Measurements from ENCODE around the gene RNF167.

RNF167 gene

DNA sequence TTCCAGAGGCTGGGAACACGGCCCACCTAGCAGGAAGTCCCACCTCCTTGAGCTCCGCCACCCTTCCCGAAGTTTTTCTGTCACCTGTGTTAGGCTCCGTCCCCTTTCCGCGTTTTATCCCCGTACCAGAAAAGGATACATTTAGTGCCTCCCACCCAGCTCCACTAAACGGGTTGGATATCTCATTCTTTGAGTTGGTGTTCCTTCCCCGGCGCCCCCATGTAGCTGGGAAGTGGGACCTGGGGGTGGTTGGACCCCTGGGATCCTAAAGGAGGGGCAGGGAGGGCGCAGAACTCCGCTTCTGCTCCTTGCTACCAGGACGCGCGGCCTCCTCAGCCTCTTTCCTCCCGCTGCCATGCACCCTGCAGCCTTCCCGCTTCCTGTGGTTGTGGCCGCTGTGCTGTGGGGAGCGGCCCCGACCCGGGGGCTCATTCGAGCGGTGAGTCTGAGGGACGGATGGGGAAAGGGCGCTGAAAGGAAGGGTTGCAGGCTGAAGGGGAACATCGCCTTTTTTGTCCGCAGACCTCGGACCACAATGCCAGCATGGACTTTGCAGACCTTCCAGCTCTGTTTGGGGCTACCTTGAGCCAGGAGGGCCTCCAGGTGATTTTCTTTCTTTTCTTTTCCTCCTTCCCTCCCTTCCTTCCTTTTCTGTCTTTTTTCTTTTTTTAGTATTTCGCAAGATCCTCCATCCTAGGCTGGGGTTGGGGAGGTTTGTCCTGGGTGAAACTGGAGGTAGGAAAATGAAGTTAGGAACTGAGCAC, 669 bp downstream of the RNF167 start:
- Mint-ChIP-seq H3K9me3 (no peaks in the 10 kb centered on the region), H3K4me1 (peaks cover 69% of the 10 kb centered on the region), H3K27ac (peak overlapping the region; percentile 99), H3K4me3 (peak overlapping the region; percentile 99), H3K36me3 (ENCODE audit: low read depth) (peaks cover 51% of the 10 kb centered on the region), H3K27me3 (peaks cover 2% of the 10 kb centered on the region)
- peak; percentile 63 for DNase-seq
- peak; percentile 1 for ATAC-seq

DNA sequence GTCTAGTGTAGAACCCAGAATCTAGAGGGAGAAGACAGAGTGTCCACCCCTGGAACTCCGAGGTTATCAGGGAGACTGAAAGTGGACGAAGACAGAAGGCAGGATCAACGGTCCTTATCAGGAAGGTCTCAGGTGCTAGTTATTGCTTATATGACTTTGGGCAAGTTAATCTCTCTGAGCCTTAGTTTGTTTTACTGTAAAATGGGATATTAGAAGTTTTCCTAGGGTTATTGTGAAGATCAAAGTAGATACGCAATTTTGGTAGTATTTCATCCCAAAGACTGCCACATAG, 1.2 kb downstream of the RNF167 start:
- Mint-ChIP-seq H3K4me3 (peak overlapping the region; percentile 99), H3K4me1 (peaks cover 70% of the 10 kb centered on the region), H3K36me3 (ENCODE audit: low read depth) (peaks cover 53% of the 10 kb centered on the region), H3K27ac (peak overlapping the region; percentile 99), H3K27me3 (peaks cover 2% of the 10 kb centered on the region), H3K9me3 (no peaks in the 10 kb centered on the region)
- no peak for DNase-seq
- no peak for ATAC-seq

DNA sequence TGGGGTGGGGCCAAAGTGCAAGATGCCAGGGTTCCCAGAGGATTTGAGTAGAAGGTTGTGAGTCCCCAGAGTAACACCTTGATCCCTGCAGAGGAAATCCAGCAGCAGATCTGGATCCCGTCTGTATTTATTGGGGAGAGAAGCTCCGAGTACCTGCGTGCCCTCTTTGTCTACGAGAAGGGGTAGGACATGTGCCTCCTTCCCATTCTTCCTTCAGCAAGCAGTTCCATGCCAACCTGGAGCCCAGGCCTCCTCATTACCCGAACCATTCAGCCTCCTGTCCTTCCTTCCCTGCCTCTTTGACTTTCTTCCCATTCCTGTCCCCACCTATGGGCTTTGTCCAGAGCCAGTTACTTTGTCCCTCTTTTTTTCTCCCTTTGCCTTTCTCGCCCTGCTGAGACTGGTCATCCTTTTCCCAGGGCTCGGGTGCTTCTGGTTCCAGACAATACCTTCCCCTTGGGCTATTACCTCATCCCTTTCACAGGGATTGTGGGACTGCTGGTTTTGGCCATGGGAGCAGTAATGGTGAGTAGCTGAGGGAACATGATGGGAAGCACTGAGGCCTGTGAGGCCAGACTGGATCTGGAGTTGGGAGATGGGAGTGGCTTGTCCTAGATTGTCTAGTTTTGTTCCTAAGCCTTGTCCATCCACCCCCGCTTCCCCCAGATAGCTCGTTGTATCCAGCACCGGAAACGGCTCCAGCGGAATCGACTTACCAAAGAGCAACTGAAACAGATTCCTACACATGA, 2.9 kb downstream of the RNF167 start:
- ATAC-seq (no peak), DNase-seq (no peak)
- peaks cover 73% of the 10 kb centered on the region for H3K4me1 Mint-ChIP-seq
- peak overlapping the region; percentile 99 for H3K4me3 Mint-ChIP-seq
- H3K9me3 Mint-ChIP-seq: no peaks in the 10 kb centered on the region
- peaks cover 62% of the 10 kb centered on the region for H3K36me3 Mint-ChIP-seq (ENCODE audit: low read depth)
- peak overlapping the region; percentile 99 for H3K27ac Mint-ChIP-seq
- peaks cover 2% of the 10 kb centered on the region for H3K27me3 Mint-ChIP-seq

DNA sequence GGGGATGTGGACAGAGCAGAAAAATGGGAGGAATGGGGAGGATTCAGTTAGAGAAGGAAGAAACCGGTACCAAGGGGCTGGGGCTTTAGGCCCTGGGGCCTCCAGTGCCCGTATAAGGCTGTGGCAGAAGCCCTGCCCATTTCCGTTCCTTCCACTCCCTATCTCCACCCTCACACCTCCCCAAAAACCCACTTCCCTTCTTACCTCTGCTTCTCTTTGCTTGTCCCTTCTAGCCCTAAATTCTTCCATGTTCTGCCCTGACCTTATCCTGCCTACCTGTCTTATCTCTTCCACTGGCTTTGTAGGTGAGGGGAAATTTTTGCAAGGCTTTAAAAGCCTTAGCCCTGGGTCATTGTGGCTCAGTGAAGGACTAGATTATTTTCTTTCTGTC, 4.1 kb downstream of the RNF167 start:
- Mint-ChIP-seq H3K4me1 (peaks cover 65% of the 10 kb centered on the region), H3K27me3 (peaks cover 3% of the 10 kb centered on the region), H3K27ac (peak overlapping the region; percentile 100), H3K4me3 (peak overlapping the region; percentile 99), H3K36me3 (ENCODE audit: low read depth) (peaks cover 59% of the 10 kb centered on the region), H3K9me3 (no peaks in the 10 kb centered on the region)
- DNase-seq (peak; percentile 56), ATAC-seq (peak; percentile 23)

DNA sequence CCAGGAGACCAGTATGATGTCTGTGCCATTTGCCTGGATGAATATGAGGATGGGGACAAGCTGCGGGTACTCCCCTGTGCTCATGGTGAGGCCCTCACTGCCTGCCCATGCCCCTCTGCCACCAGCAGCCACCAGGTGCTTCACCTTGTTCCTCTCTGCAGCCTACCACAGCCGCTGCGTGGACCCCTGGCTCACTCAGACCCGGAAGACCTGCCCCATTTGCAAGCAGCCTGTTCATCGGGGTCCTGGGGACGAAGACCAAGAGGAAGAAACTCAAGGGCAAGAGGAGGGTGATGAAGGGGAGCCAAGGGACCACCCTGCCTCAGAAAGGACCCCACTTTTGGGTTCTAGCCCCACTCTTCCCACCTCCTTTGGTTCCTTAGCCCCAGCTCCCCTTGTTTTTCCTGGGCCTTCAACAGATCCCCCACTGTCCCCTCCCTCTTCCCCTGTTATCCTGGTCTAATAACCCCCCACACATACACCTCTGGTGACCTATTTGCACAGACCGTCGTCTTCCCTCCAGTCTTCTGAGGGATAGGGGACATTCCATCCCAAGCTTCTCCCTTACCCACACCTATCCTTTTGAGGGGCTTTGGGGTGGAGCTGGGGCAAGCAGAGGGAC, 4.6 kb downstream of the RNF167 start:
- Mint-ChIP-seq H3K4me3 (peak overlapping the region; percentile 99), H3K27ac (peak overlapping the region; percentile 100), H3K36me3 (ENCODE audit: low read depth) (peaks cover 59% of the 10 kb centered on the region), H3K9me3 (no peaks in the 10 kb centered on the region), H3K27me3 (peaks cover 3% of the 10 kb centered on the region), H3K4me1 (peaks cover 63% of the 10 kb centered on the region)
- no peak for ATAC-seq
- DNase-seq: peak; percentile 52

DNA sequence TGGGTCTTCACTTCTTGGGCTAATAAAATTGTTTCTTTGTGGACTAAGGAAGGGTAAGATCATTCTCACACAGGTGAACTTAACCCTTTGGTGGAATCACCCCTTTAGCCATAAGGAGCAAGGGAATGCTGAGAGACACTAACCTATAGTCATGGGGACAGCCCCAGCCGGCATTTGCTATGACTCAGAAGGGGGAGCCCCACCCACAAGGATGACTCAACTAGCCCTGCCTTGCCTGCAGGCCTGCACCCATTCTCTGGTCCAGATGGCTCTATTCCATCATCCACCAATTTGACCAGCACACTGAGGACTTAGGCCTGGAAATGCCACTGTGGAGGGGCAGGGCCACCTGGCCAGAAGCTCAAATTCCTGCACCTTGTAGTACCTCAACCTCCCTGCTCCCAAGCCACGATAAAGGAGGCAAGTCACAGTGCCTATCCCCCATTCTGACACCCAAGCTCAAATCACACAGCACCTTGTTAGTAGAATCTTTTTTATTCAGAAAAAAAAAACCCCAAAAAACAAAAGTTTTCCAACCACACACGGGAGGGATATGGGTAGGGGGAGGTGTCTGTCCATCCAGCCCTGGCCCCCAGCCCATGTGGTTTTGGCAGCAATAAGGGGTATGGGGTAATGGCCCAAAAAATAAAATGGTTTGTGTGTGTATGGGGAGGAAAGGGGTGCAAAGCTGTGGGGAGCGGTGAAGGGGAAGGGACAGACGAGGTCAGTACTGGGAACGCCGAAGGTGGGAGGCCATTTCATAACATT, 5.3 kb downstream of the RNF167 start:
- H3K36me3 Mint-ChIP-seq (ENCODE audit: low read depth): peaks cover 59% of the 10 kb centered on the region
- DNase-seq (peak; percentile 88), ATAC-seq (peak; percentile 59)
- peaks cover 64% of the 10 kb centered on the region for H3K4me1 Mint-ChIP-seq
- peak overlapping the region; percentile 100 for H3K27ac Mint-ChIP-seq
- H3K9me3 Mint-ChIP-seq: no peaks in the 10 kb centered on the region
- H3K4me3 Mint-ChIP-seq: peak overlapping the region; percentile 99
- H3K27me3 Mint-ChIP-seq: peaks cover 1% of the 10 kb centered on the region

DNA sequence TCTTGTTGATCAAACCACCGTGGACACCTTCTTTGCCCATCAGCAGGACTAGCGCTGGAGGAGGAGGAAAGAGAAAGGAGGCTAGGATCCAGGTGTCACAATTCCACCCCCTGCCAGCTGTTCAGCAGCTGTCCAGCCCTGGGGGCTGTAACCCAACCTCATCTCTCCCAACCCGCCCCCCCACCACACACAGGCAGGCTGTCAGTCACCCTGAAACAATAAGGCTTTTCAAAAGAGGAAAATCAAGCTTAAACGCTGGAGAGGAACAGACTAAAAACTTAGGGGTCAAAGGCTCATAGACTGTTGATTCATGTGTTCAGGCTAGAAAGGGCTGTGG, 5.8 kb downstream of the RNF167 start:
- Mint-ChIP-seq H3K4me1 (peaks cover 70% of the 10 kb centered on the region), H3K4me3 (peak overlapping the region; percentile 99), H3K27ac (peak overlapping the region; percentile 100), H3K27me3 (peaks cover 1% of the 10 kb centered on the region), H3K9me3 (no peaks in the 10 kb centered on the region), H3K36me3 (ENCODE audit: low read depth) (peaks cover 59% of the 10 kb centered on the region)
- no peak for DNase-seq
- no peak for ATAC-seq

DNA sequence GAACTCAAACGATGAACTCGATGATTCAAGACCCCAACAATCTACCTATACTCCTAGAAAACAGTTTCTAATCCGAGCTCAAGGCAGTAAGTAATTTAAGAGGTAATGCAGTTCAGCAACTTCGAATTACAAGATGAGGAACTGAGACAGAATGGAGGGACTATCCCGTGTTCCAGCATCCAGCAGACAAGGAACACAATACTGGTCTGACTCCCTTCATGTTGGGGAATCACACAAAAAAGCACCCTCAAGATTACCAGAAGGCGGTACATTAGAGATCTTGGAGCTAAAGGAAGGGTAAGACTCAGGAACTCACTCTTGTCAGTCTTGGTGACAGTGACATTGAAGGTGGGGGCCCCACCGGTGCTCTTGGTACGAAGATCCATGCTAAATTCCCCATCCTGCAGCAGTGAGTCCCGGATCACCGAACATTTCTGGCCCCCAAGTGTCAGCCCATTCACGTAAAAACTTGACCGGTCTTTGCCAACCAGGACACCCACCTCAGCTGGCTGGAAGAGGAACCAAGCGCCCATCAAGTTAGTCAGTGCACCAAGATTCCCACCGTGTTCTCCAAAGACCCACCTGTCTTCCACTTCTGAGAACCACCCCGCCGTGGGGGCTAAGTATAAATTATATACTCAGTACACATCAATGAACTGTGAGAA, 6.4 kb downstream of the RNF167 start:
- Mint-ChIP-seq H3K27ac (peak overlapping the region; percentile 100), H3K36me3 (ENCODE audit: low read depth) (peaks cover 54% of the 10 kb centered on the region), H3K4me1 (peaks cover 70% of the 10 kb centered on the region), H3K4me3 (peak overlapping the region; percentile 99), H3K9me3 (no peaks in the 10 kb centered on the region), H3K27me3 (peaks cover 1% of the 10 kb centered on the region)
- DNase-seq (no peak), ATAC-seq (no peak)

DNA sequence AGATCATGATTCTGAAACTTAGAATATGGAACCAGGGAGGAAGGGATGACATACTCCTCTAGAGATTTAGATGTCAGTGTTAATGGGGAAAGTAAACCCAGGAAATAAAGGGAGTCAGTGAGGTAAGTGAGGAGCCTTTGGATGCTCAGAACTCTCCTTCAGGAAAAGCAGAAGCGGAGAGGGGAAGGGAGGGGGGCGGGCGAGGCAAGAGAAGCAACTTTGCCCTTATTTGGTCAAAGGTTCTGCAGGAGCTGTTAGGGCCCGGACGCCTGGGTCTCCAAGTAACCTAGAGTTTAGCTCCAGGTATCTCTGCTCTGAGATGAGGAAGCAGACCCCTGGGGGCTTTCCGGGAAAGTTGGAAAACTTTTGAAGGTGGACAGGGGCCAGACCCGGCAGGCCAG, 6.9 kb downstream of the RNF167 start:
- Mint-ChIP-seq H3K27me3 (peaks cover 1% of the 10 kb centered on the region), H3K27ac (peak overlapping the region; percentile 100), H3K4me3 (peak overlapping the region; percentile 99), H3K4me1 (peaks cover 67% of the 10 kb centered on the region), H3K9me3 (no peaks in the 10 kb centered on the region), H3K36me3 (ENCODE audit: low read depth) (peaks cover 48% of the 10 kb centered on the region)
- no peak for ATAC-seq
- no peak for DNase-seq

DNA sequence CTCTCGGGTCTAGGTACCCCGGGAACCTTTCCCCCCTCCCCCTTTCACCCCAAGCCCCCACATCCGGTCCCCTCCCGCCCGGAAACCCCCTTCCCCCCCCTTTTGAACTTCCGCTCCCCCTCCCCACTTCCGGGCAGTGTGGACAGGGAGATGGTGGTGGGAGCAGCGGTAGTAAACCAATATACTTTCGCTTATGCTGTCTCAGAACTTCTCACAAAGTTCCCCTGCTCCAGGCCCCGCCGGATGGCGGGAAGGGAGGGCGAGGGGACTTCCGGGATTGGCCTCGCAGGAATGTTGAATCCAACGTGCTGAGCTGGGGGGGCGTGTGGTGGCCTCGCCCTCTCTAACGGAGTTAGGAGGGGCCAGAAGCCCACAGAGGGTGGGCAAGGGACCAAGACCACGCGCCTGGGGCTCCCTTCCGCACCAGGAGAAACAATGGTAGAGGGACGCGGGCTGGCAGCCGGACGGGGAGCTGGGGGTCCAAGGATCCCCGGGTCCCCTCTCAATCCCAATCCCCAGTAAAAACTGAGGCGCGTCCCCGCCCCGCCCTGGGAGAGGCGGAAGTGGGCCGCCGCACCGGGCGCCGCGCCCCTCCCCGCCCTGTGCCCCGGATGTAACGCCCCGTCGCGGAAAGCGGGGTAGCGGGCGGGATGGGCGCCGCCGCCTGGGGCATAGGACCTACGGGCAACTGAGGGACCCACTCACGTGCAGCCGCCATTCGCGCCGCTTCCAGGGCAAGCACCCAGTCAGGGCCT, 7.5 kb downstream of the RNF167 start:
- Mint-ChIP-seq H3K9me3 (no peaks in the 10 kb centered on the region), H3K4me3 (peak overlapping the region; percentile 99), H3K36me3 (ENCODE audit: low read depth) (peaks cover 43% of the 10 kb centered on the region), H3K27ac (peak overlapping the region; percentile 100), H3K4me1 (peaks cover 61% of the 10 kb centered on the region), H3K27me3 (peaks cover 1% of the 10 kb centered on the region)
- DNase-seq (peak; percentile 77), ATAC-seq (peak; percentile 3)

DNA sequence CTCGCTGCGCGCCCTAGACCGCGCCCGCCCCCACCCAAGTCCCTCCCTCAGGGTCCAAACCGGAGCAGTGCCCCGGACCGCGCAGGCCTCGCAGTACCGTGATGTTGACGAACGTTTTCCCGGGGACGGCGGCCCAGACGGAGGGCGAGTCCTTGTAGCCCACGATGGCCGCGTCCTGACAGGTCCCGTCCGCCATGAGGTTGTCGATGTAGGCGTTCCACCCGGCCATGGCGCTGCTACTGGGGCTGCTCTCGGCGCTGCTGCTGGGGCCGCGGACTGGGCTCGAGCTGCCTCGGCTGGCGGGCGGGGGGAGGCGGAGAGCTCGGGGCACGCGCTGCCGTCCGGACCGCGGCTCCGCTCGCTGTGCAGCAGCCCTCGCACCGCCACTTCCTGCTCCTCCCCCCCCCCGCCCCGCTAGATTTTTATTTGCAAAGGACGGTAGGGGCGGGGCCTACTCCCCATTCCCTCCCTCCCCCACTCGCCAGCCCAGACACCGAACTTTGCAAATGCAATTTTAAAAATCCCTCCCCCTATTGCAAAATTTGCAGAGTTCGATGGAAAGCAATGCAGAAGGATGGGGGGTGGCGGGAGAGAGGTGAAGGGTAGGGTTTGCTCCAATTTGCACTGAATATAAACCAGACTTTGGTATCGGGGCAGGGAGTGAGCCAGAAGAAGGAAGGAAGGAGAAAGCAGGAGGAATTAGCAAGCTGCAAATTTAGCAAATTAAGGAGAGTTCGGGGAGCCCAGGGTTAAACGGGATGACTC, 8.3 kb downstream of the RNF167 start, which contains the start of gene PFN1:
TSS of gene PFN1 (minus strand) at position 365 of the 765 bp plus-strand sequence. CDS start at position 229, 136 bp downstream.
- ATAC-seq: peak; percentile 12
- peaks cover 36% of the 10 kb centered on the region for H3K36me3 Mint-ChIP-seq (ENCODE audit: low read depth)
- peaks cover 54% of the 10 kb centered on the region for H3K4me1 Mint-ChIP-seq
- peak within 1 kb of the TSS; percentile 99 for H3K4me3 Mint-ChIP-seq
- peak; percentile 90 for DNase-seq
- no peaks in the 10 kb centered on the region for H3K9me3 Mint-ChIP-seq
- H3K27me3 Mint-ChIP-seq: peaks cover 1% of the 10 kb centered on the region
- peak within 1 kb of the TSS; percentile 100 for H3K27ac Mint-ChIP-seq

DNA sequence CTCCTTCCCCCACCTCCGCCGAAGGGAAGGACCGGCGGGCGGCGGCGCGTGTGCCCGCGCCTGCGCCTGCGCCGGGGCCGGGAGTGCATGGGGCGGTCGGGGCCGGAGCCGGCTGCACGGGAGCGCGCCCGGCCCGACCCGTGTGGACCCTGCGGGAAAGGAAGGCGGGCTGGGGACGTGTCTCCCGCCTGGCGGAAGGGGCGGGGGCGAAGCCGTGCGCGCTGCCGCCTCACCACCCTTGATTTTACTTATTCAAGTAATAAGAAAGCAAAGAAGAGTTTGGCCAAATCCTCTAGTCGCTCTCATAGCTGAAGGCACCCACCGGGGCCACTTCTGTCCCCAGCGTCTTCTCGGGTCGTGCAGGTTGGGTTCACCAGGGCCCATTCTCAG, 8.9 kb downstream of the RNF167 start:
- peak; percentile 81 for DNase-seq
- no peaks in the 10 kb centered on the region for H3K9me3 Mint-ChIP-seq
- H3K4me1 Mint-ChIP-seq: peaks cover 48% of the 10 kb centered on the region
- H3K27ac Mint-ChIP-seq: peak overlapping the region; percentile 100
- H3K4me3 Mint-ChIP-seq: peak overlapping the region; percentile 99
- H3K36me3 Mint-ChIP-seq (ENCODE audit: low read depth): peaks cover 36% of the 10 kb centered on the region
- peak; percentile 34 for ATAC-seq
- peaks cover 1% of the 10 kb centered on the region for H3K27me3 Mint-ChIP-seq

All from activated naive CD8-positive, alpha-beta T cell treated with anti-CD3 and anti-CD28 coated beads, Interleukin-2, amount 50 U/mL, for 24 hours (primary cell).